ENCODE results near the gene CHD6.

The CHD6 gene

GRCh38 chr20:41425180-41425884 lies 192.8 kb downstream of the CHD6 start:
- DNase-seq (ENCODE audit: low read depth in 3 of 3): no peak

- DNase-seq (ENCODE audit: low read depth in 3 of 3): no peak
Observed at GRCh38 chr20:41424546-41424945, 193.6 kb downstream of the CHD6 start.

GRCh38 chr20:41424011-41424410 lies 194.2 kb downstream of the CHD6 start:
- no peak for DNase-seq (ENCODE audit: low read depth in 3 of 3)

GRCh38 chr20:41422953-41423352 lies 195.2 kb downstream of the CHD6 start:
- no peak for DNase-seq (ENCODE audit: low read depth in 3 of 3)

- no peak for DNase-seq (ENCODE audit: low read depth in 3 of 3)
Observed at GRCh38 chr20:41418739-41419293, 199.4 kb downstream of the CHD6 start.

- no peak for DNase-seq (ENCODE audit: low read depth in 3 of 3)
Observed at GRCh38 chr20:41418031-41418430, 200.1 kb downstream of the CHD6 start.

GRCh38 chr20:41415191-41415590 lies 203.0 kb downstream of the CHD6 start:
- no peak for DNase-seq (ENCODE audit: low read depth in 3 of 3)

GRCh38 chr20:41413169-41413568 lies 205.0 kb downstream of the CHD6 start:
- DNase-seq (ENCODE audit: low read depth in 3 of 3): no peak

- DNase-seq (ENCODE audit: low read depth in 3 of 3): no peak
Observed at GRCh38 chr20:41412324-41413120, 205.7 kb downstream of the CHD6 start.

- no peak for DNase-seq (ENCODE audit: low read depth in 3 of 3)
Observed at GRCh38 chr20:41411391-41411847, 206.8 kb downstream of the CHD6 start.

- DNase-seq (ENCODE audit: low read depth in 3 of 3): no peak
Observed at GRCh38 chr20:41408986-41409385, 209.2 kb downstream of the CHD6 start.

GRCh38 chr20:41408156-41408794 lies 209.9 kb downstream of the CHD6 start:
- no peak for DNase-seq (ENCODE audit: low read depth in 3 of 3)

GRCh38 chr20:41407607-41408006 lies 210.6 kb downstream of the CHD6 start:
- no peak for DNase-seq (ENCODE audit: low read depth in 3 of 3)

- DNase-seq (ENCODE audit: low read depth in 3 of 3): no peak
Observed at GRCh38 chr20:41406896-41407444, 211.2 kb downstream of the CHD6 start.

- DNase-seq (ENCODE audit: low read depth in 3 of 3): no peak
Observed at GRCh38 chr20:41406353-41406752, 211.8 kb downstream of the CHD6 start.

GRCh38 chr20:41405436-41405835 lies 212.7 kb downstream of the CHD6 start:
- DNase-seq (ENCODE audit: low read depth in 3 of 3): no peak

- no peak for DNase-seq (ENCODE audit: low read depth in 3 of 3)
Observed at GRCh38 chr20:41403604-41404003, 214.6 kb downstream of the CHD6 start.

GRCh38 chr20:41398408-41398807 lies 219.8 kb downstream of the CHD6 start:
- DNase-seq (ENCODE audit: low read depth in 3 of 3): no peak

- no peak for DNase-seq (ENCODE audit: low read depth in 3 of 3)
Observed at GRCh38 chr20:41395667-41396664, 222.2 kb downstream of the CHD6 start.

- DNase-seq (ENCODE audit: low read depth in 3 of 3): no peak
Observed at GRCh38 chr20:41394931-41395666, 223.1 kb downstream of the CHD6 start.
